Measurements from ENCODE around the gene POLR1D.

GRCh38 chr13:27632648-27633047 is 11.0 kb downstream of the POLR1D start:
- TF ChIP-seq CTCF (IDR thresholded peaks at IDR 0.05) (no peak), ZFX (IDR thresholded peaks at IDR 0.05; ENCODE audit: borderline replicate concordance) (no peak)
